HepG2 (cell line): ENCODE data around the gene ARPC1A. TPM values are rescaled to one million over a fixed set of nuclear protein-coding genes. Genes with fewer than 3 reads are reported as not detected.

ENCODE experiments used
- ATM ChIP-seq: fragments of 450-650 bp; IDR thresholded peaks from 2 replicates; pipeline ENCODE4 v1.7.1; 2017; ENCODE audit warnings: mild to moderate bottlenecking, borderline replicate concordance
- CBFB ChIP-seq: sonication (generic); formaldehyde crosslinking; IDR thresholded peaks from 2 replicates; pipeline ENCODE4 v1.4.0; 2020; ENCODE audit warnings: missing genetic modification reagents
- GLI4 ChIP-seq: sonication (generic); formaldehyde crosslinking; IDR thresholded peaks from 2 replicates; pipeline ENCODE4 v1.5.1; 2020; ENCODE audit warnings: missing genetic modification reagents, mild to moderate bottlenecking, moderate library complexity, borderline replicate concordance
- HOXA3 ChIP-seq: sonication (generic); formaldehyde crosslinking; IDR thresholded peaks from 2 replicates; pipeline ENCODE4 v1.5.0; 2020; ENCODE audit warnings: missing genetic modification reagents
- HOXD1 ChIP-seq: sonication (generic); formaldehyde crosslinking; IDR thresholded peaks from 2 replicates; pipeline ENCODE4 v1.5.0; 2020; ENCODE audit warnings: missing genetic modification reagents
- KLF15 ChIP-seq: sonication (generic); formaldehyde crosslinking; IDR thresholded peaks from 2 replicates; pipeline ENCODE4 v1.8.1; 2023; ENCODE audit warnings: borderline replicate concordance, mild to moderate bottlenecking, inconsistent platforms, missing genetic modification reagents, mixed read lengths
- POLR2AphosphoS2 ChIP-seq: IDR thresholded peaks from 2 replicates; pipeline ENCODE4 v1.6.1; 2011; ENCODE audit warnings: low read depth, low read length, improper control_type of control experiment
- PRMT3 ChIP-seq: sonication (generic); formaldehyde crosslinking; IDR thresholded peaks from 2 replicates; pipeline ENCODE4 v1.8.1; 2022; ENCODE audit warnings: low read depth, mild to moderate bottlenecking, moderate library complexity, missing genetic modification reagents, borderline replicate concordance
- SSRP1 ChIP-seq: IDR thresholded peaks from 2 replicates; pipeline ENCODE4 v1.6.1; 2016; ENCODE audit warnings: control low read depth
- ZNF205 ChIP-seq: IDR thresholded peaks from 2 replicates; pipeline ENCODE4 v1.6.1; 2018; ENCODE audit warnings: missing biosample characterization, missing genetic modification reagents
- ZNF30 ChIP-seq: sonication (generic); formaldehyde crosslinking; IDR thresholded peaks from 2 replicates; pipeline ENCODE4 v1.5.0; 2020; ENCODE audit warnings: mild to moderate bottlenecking, missing genetic modification reagents
- ZNF34 ChIP-seq: sonication (generic); formaldehyde crosslinking; IDR thresholded peaks from 2 replicates; pipeline ENCODE4 v1.4.0; 2020; ENCODE audit warnings: mild to moderate bottlenecking, missing genetic modification reagents, borderline replicate concordance
- ZNF563 ChIP-seq: sonication (generic); formaldehyde crosslinking; IDR thresholded peaks from 2 replicates; pipeline ENCODE4 v1.8.0; 2022; ENCODE audit warnings: mild to moderate bottlenecking, moderate library complexity, missing genetic modification reagents
- ZNF7 ChIP-seq: IDR thresholded peaks from 2 replicates; pipeline ENCODE4 v1.6.1; 2016; ENCODE audit warnings: missing biosample characterization, missing genetic modification reagents
- ZNF746 ChIP-seq: sonication (generic); formaldehyde crosslinking; IDR thresholded peaks from 2 replicates; pipeline ENCODE4 v1.8.0; 2022; ENCODE audit warnings: mild to moderate bottlenecking, missing genetic modification reagents
- ZNF790 ChIP-seq: sonication (generic); formaldehyde crosslinking; IDR thresholded peaks from 2 replicates; pipeline ENCODE4 v1.8.0; 2022; ENCODE audit warnings: missing genetic modification reagents, mild to moderate bottlenecking, borderline replicate concordance
- ZNF879 ChIP-seq: sonication (generic); formaldehyde crosslinking; IDR thresholded peaks from 2 replicates; pipeline ENCODE4 v1.8.1; 2023; ENCODE audit warnings: missing genetic modification reagents
- polyA plus RNA-seq, 8 experiments: library from polyadenylated mRNA; depleted of rRNA in 3 of 8; stranded (reverse) in 7 of 8; unstranded in 1 of 8; fragments of >200 nt; fragmentation: Illumina TruSeq in 4 of 8; extraction: Trizol in 4 of 8; gene quantifications; 2 replicates each; pipeline versions ENCODE4 v1.2.1 to v1.2.3, GENCODE V29; 2011 to 2016; ENCODE audit warnings: low read depth in 4 of 8, missing spikeins in 1 of 8, mixed read lengths in 1 of 8; ENCODE audit not compliant: insufficient read depth in 1 of 8
- total RNA-seq, 5 experiments: library from RNA; depleted of rRNA; stranded (reverse); fragments of >200 nt; fragmentation: Illumina TruSeq; extraction: Trizol; gene quantifications; 2 replicates each; pipeline ENCODE4 v1.2.3, GENCODE V29; 2016; ENCODE audit warnings: low read depth in 1 of 5
- TF ChIP-seq, protein P1 (sequence below): sonication (generic); formaldehyde crosslinking; IDR thresholded peaks from 2 replicates; pipeline ENCODE4 v1.5.0; 2020; ENCODE audit warnings: missing genetic modification reagents
- TF ChIP-seq, protein P2 (sequence below): sonication (generic); formaldehyde crosslinking; IDR thresholded peaks from 2 replicates; pipeline ENCODE4 v1.4.0; 2020; ENCODE audit warnings: missing genetic modification reagents
- TF ChIP-seq, protein P3 (sequence below): sonication (generic); formaldehyde crosslinking; IDR thresholded peaks from 2 replicates; pipeline ENCODE4 v1.4.0; 2020; ENCODE audit warnings: missing genetic modification reagents
- TF ChIP-seq, protein P4 (sequence below): sonication (generic); formaldehyde crosslinking; IDR thresholded peaks from 2 replicates; pipeline ENCODE4 v1.8.0; 2023; ENCODE audit warnings: mild to moderate bottlenecking, missing genetic modification reagents
- TF ChIP-seq, protein P5 (sequence below): IDR thresholded peaks from 2 replicates; pipeline ENCODE4 v1.6.1; 2016
- TF ChIP-seq, protein P6 (sequence below): sonication (generic); formaldehyde crosslinking; IDR thresholded peaks from 2 replicates; pipeline ENCODE4 v1.5.0; 2020; ENCODE audit warnings: mild to moderate bottlenecking, missing genetic modification reagents, moderate library complexity

Gene ARPC1A
- total and polyA plus RNA-seq, 2 of the 13 experiments (the other 11 are each of a cell fraction or from before 2014, with no cell fraction given) = 44.3 to 88.5 TPM

DNA sequence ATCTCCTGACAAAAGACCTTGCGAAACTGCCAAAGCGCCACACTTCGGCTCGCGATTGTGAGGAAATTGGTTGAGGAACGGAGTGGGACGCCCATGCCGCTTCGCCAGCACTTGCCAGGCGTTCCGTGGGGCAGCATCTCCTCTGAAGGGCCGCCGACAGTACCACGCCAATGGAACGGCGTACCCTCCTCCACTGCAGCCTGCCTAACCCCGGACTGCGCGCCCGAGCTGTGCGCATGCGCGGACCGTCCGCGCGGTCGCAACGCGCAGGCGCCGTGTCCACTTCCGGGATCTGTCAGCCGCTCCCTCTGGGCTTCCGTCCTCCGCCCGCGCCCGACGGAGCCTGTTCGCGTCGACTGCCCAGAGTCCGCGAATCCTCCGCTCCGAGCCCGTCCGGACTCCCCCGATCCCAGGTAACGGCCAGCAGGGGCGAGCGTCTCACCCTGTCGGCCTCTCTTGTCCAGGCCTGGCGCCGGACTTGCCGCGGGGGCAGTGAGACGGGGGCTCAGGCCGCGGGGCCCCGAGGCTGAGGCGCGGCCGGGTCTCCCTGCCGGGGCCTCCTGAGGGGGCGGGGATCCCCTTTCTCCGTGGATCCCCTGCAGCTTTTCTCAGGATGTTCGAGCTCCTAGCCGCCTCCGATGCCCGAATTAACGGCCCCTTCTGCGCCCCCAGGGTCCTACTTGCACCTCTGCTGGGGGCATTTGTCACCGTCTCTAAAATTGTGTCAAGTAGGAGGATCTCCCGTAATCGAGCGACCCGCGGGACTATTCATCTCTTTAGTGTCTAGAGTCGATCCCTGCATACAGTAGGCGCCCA lies at the start of gene ARPC1A (continued):
- TF ChIP-seq, protein P1, sequence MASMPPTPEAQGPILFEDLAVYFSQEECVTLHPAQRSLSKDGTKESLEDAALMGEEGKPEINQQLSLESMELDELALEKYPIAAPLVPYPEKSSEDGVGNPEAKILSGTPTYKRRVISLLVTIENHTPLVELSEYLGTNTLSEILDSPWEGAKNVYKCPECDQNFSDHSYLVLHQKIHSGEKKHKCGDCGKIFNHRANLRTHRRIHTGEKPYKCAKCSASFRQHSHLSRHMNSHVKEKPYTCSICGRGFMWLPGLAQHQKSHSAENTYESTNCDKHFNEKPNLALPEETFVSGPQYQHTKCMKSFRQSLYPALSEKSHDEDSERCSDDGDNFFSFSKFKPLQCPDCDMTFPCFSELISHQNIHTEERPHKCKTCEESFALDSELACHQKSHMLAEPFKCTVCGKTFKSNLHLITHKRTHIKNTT (CRISPR knock-in tag) = no peak
- TF ChIP-seq, protein P2, sequence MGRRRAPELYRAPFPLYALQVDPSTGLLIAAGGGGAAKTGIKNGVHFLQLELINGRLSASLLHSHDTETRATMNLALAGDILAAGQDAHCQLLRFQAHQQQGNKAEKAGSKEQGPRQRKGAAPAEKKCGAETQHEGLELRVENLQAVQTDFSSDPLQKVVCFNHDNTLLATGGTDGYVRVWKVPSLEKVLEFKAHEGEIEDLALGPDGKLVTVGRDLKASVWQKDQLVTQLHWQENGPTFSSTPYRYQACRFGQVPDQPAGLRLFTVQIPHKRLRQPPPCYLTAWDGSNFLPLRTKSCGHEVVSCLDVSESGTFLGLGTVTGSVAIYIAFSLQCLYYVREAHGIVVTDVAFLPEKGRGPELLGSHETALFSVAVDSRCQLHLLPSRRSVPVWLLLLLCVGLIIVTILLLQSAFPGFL = peak; percentile 77; the same call in 1 of the 2 replicates
- TF ChIP-seq ZNF790 (CRISPR knock-in tag) = 0 out of 2 replicates have a peak, but pooled peaks have one; percentile 64
- peak; percentile 82; the same call in 1 of the 2 replicates for TF ChIP-seq GLI4
- TF ChIP-seq ZNF879 (CRISPR knock-in tag) = no peak
- TF ChIP-seq, protein P3, sequence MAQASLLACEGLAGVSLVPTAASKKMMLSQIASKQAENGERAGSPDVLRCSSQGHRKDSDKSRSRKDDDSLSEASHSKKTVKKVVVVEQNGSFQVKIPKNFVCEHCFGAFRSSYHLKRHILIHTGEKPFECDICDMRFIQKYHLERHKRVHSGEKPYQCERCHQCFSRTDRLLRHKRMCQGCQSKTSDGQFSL = peak; percentile 73
- TF ChIP-seq PRMT3 (CRISPR knock-in tag) = no peak
- TF ChIP-seq, protein P4, sequence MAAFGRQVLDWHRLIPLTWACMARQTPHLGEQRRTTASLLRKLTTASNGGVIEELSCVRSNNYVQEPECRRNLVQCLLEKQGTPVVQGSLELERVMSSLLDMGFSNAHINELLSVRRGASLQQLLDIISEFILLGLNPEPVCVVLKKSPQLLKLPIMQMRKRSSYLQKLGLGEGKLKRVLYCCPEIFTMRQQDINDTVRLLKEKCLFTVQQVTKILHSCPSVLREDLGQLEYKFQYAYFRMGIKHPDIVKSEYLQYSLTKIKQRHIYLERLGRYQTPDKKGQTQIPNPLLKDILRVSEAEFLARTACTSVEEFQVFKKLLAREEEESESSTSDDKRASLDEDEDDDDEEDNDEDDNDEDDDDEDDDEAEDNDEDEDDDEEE (CRISPR knock-in tag) = no peak
- TF ChIP-seq ZNF563 (CRISPR knock-in tag) = peak; percentile 84; the same call in 1 of the 2 replicates
- no peak for TF ChIP-seq ZNF746 (CRISPR knock-in tag)
- 0 out of 2 replicates have a peak, but pooled peaks have one; percentile 46 for TF ChIP-seq ZNF205 (CRISPR knock-in tag)
- TF ChIP-seq SSRP1 (CRISPR knock-in tag) = no peak
- no peak for TF ChIP-seq ZNF7 (CRISPR knock-in tag)
- no peak for TF ChIP-seq ZNF30 (CRISPR knock-in tag)
- TF ChIP-seq ATM = no peak
- TF ChIP-seq, protein P5, sequence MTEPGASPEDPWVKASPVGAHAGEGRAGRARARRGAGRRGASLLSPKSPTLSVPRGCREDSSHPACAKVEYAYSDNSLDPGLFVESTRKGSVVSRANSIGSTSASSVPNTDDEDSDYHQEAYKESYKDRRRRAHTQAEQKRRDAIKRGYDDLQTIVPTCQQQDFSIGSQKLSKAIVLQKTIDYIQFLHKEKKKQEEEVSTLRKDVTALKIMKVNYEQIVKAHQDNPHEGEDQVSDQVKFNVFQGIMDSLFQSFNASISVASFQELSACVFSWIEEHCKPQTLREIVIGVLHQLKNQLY (CRISPR knock-in tag) = no peak
- TF ChIP-seq POLR2AphosphoS2 = no peak
- 0 out of 2 replicates have a peak, but pooled peaks have one; percentile 28 for TF ChIP-seq KLF15 (CRISPR knock-in tag)
- TF ChIP-seq HOXA3 (CRISPR knock-in tag) = peak; percentile 88
- peak; percentile 71; the same call in 1 of the 2 replicates for TF ChIP-seq HOXD1 (CRISPR knock-in tag)
- peak; percentile 87; the same call in 1 of the 2 replicates for TF ChIP-seq CBFB (CRISPR knock-in tag)
- no peak for TF ChIP-seq ZNF34 (CRISPR knock-in tag)
- TF ChIP-seq, protein P6, sequence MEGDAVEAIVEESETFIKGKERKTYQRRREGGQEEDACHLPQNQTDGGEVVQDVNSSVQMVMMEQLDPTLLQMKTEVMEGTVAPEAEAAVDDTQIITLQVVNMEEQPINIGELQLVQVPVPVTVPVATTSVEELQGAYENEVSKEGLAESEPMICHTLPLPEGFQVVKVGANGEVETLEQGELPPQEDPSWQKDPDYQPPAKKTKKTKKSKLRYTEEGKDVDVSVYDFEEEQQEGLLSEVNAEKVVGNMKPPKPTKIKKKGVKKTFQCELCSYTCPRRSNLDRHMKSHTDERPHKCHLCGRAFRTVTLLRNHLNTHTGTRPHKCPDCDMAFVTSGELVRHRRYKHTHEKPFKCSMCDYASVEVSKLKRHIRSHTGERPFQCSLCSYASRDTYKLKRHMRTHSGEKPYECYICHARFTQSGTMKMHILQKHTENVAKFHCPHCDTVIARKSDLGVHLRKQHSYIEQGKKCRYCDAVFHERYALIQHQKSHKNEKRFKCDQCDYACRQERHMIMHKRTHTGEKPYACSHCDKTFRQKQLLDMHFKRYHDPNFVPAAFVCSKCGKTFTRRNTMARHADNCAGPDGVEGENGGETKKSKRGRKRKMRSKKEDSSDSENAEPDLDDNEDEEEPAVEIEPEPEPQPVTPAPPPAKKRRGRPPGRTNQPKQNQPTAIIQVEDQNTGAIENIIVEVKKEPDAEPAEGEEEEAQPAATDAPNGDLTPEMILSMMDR = peak; percentile 48
